GM12891 (cell line): ENCODE data around the gene MYO1H.

Experiments
- POLR2A ChIP-seq: IDR thresholded peaks from 2 replicates; pipeline ENCODE4 v1.6.1; 2011; ENCODE audit warnings: low read depth, low read length, control low read depth
- POLR2AphosphoS5 ChIP-seq: IDR thresholded peaks from 2 replicates; pipeline ENCODE4 v1.6.1; 2011; ENCODE audit warnings: low read depth, low read length, control low read depth
- SPI1 ChIP-seq: IDR thresholded peaks from 2 replicates; pipeline ENCODE4 v1.6.1; 2011; ENCODE audit warnings: low read depth, low read length, control low read depth
- TAF1 ChIP-seq: IDR thresholded peaks from 2 replicates; pipeline ENCODE4 v1.6.1; 2011; ENCODE audit warnings: low read depth, low read length, control low read depth

DNA sequence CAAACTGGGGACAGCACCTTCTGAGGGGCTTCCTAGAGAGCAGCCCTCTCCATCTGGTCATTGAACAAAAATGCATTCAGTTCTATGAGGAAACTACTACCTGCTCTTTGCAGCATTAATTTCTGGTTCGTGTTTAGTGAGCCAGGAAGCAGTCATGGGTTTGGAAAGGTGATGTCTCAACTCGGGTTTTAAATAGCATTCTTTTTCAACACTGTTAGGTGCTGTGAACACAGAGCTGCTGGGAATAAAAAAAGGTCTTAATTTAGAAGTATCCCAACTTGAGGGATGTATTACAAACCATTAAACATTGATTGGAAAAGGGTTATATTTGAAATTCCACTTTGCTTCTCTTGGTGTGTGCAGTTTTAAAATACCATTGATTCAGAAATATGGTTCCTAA lies 9.3 kb downstream of the MYO1H start:
- TF ChIP-seq POLR2AphosphoS5 = no peak
- TF ChIP-seq TAF1 = no peak
- TF ChIP-seq POLR2A = no peak
- no peak for TF ChIP-seq SPI1
